ENCODE measurements around the gene HTRA3. TPM values are rescaled to one million over a fixed set of nuclear protein-coding genes. Genes with fewer than 3 reads are reported as not detected.

The HTRA3 gene
- total and polyA plus RNA-seq, 2 experiments from 2014 or later, result 1.3 to 3.6 TPM

- Histone ChIP-seq H3K27ac (ENCODE audit: low read depth) (no peak overlapping the region), H4K20me1 (replicated peaks; ENCODE audit: insufficient read depth) (no peaks in the 10 kb centered on the region), H2AFZ (no peak overlapping the region), H3K27me3 (ENCODE audit: insufficient read depth) (no peaks in the 10 kb centered on the region), H3K4me3 (no peak overlapping the region), H3F3A (replicated peaks; ENCODE audit: low read depth) (no peaks in the 10 kb centered on the region), H3K79me2 (replicated peaks; ENCODE audit: insufficient read depth) (no peaks in the 10 kb centered on the region), H3K4me2 (no peak overlapping the region), H3K9me2 (ENCODE audit: insufficient read depth) (no peaks in the 10 kb centered on the region), H3K4me1 (ENCODE audit: insufficient read depth) (no peaks in the 10 kb centered on the region), H3K36me3 (ENCODE audit: insufficient read depth) (no peaks in the 10 kb centered on the region)
- H3K27ac Mint-ChIP-seq, result no peak overlapping the region
- H3K36me3 Mint-ChIP-seq (ENCODE audit: low read depth), result no peaks in the 10 kb centered on the region; the same call in 2 of the 3 replicates
- DNase-seq (ENCODE audit: low spot score) (no peak), ATAC-seq (no peak)
- H3K27me3 Mint-ChIP-seq (ENCODE audit: insufficient read depth, low read depth, poor library complexity), result no peaks in the 10 kb centered on the region
- no peaks in the 10 kb centered on the region; the same call in 2 of the 3 replicates for H3K4me1 Mint-ChIP-seq
- H3K9me3 Mint-ChIP-seq, result peaks cover 10% of the 10 kb centered on the region
- no peak overlapping the region for H3K4me3 Mint-ChIP-seq
- no peak for TF ChIP-seq REST (IDR thresholded peaks at IDR 0.05; ENCODE audit: unreplicated experiment)
- no peak for TF ChIP-seq ZNF331 (CRISPR knock-in tag; IDR thresholded peaks at IDR 0.05; ENCODE audit: low read depth)
- TF ChIP-seq POLR2AphosphoS5 (IDR thresholded peaks at IDR 0.05; ENCODE audit: low read depth), result no peak
- TF ChIP-seq CTCF (conservative IDR thresholded peaks at IDR 0.05; ENCODE audit: low read depth in 2 of 2), result no peak
- TF ChIP-seq STAT1 (IDR thresholded peaks at IDR 0.05; ENCODE audit: unreplicated experiment), result no peak
- no peak for TF ChIP-seq EZH2 (IDR thresholded peaks at IDR 0.05; ENCODE audit: low read depth, unreplicated experiment)
- TF ChIP-seq ZNF114 (CRISPR knock-in tag; IDR thresholded peaks at IDR 0.05), result no peak
- TF ChIP-seq EZH2phosphoT487 (IDR thresholded peaks at IDR 0.05; ENCODE audit: unreplicated experiment), result no peak
- TF ChIP-seq ETS1 (IDR thresholded peaks at IDR 0.05), result no peak
- TF ChIP-seq JUNB (IDR thresholded peaks at IDR 0.05; ENCODE audit: unreplicated experiment), result no peak
- no peak for TF ChIP-seq ZNF462 (CRISPR knock-in tag; IDR thresholded peaks at IDR 0.05)
- no peak for TF ChIP-seq CREB1 (CRISPR knock-in tag; IDR thresholded peaks at IDR 0.05; ENCODE audit: low read depth)
- no peak for TF ChIP-seq NANOG (IDR thresholded peaks at IDR 0.05; ENCODE audit: borderline replicate concordance)
These were observed 65.4 kb downstream of the HTRA3 start for GRCh38 chr4:8334786-8335460.
